ENCODE data around the gene SMG6. TPM values are rescaled to one million over a fixed set of nuclear protein-coding genes. Genes with fewer than 3 reads are reported as not detected.

Gene SMG6
- total RNA-seq, 1 donor from 2014 or later, result 19.4 TPM

- TF ChIP-seq CTCF (conservative IDR thresholded peaks at IDR 0.05; ENCODE audit: low read depth, low read length), result no peak
- no peak overlapping the region for H3K4me3 ChIP-seq (ENCODE audit: low read depth, low read length)
- DNase-seq (ENCODE audit: low read depth), result no peak
These were observed 164.8 kb downstream of the SMG6 start for GRCh38 chr17:2138761-2139160.

GRCh38 chr17:2138318-2138717, 165.3 kb downstream of the SMG6 start:
- no peak overlapping the region for H3K4me3 ChIP-seq (ENCODE audit: low read depth, low read length)
- DNase-seq (ENCODE audit: low read depth), result no peak
- no peak for TF ChIP-seq CTCF (conservative IDR thresholded peaks at IDR 0.05; ENCODE audit: low read depth, low read length)

GRCh38 chr17:2137342-2138098, 166.1 kb downstream of the SMG6 start:
- TF ChIP-seq CTCF (conservative IDR thresholded peaks at IDR 0.05; ENCODE audit: low read depth, low read length), result no peak
- DNase-seq (ENCODE audit: low read depth), result no peak
- no peak overlapping the region for H3K4me3 ChIP-seq (ENCODE audit: low read depth, low read length)

GRCh38 chr17:2136241-2136640, 167.3 kb downstream of the SMG6 start:
- no peak for DNase-seq (ENCODE audit: low read depth)
- no peak overlapping the region for H3K4me3 ChIP-seq (ENCODE audit: low read depth, low read length)

GRCh38 chr17:2128011-2128410, 175.6 kb downstream of the SMG6 start:
- DNase-seq (ENCODE audit: low read depth), result no peak
- TF ChIP-seq CTCF (conservative IDR thresholded peaks at IDR 0.05; ENCODE audit: low read depth, low read length), result no peak

More at GRCh38 chr17:2136241-2136640, 167.3 kb downstream of the SMG6 start:
- no peak for TF ChIP-seq CTCF (conservative IDR thresholded peaks at IDR 0.05; ENCODE audit: low read depth, low read length)

GRCh38 chr17:2125013-2125535, 178.5 kb downstream of the SMG6 start:
- no peak for TF ChIP-seq CTCF (conservative IDR thresholded peaks at IDR 0.05; ENCODE audit: low read depth, low read length)
- no peak overlapping the region for H3K4me3 ChIP-seq (ENCODE audit: low read depth, low read length)
- DNase-seq (ENCODE audit: low read depth), result no peak

More at GRCh38 chr17:2128011-2128410, 175.6 kb downstream of the SMG6 start:
- no peak overlapping the region for H3K4me3 ChIP-seq (ENCODE audit: low read depth, low read length)

- no peak for DNase-seq (ENCODE audit: low read depth)
- TF ChIP-seq CTCF (conservative IDR thresholded peaks at IDR 0.05; ENCODE audit: low read depth, low read length), result no peak
- no peak overlapping the region for H3K4me3 ChIP-seq (ENCODE audit: low read depth, low read length)
These were observed 179.2 kb downstream of the SMG6 start for GRCh38 chr17:2124391-2124790.
